ENCODE results near the gene CERS6. TPM values are rescaled to one million over a fixed set of nuclear protein-coding genes. Genes with fewer than 3 reads are reported as not detected.

The CERS6 gene
- total and polyA plus RNA-seq, 2 experiments from 2014 or later: 8.3 to 16.0 TPM

- H3K9ac ChIP-seq: no peak overlapping the region
- 86 to 87% methylated on average over 10 of the region's 10 CpGs for WGBS, 2 experiments (ENCODE audit: low coverage in 1 of 2, low lambda C conversion rate in 2 of 2, missing lambda C conversion rate in 2 of 2)
- DNase-seq: no peak
- H4K20me1 ChIP-seq (ENCODE audit: insufficient read depth): no peaks in the 10 kb centered on the region
- H3K4me3 ChIP-seq: no peak overlapping the region
- in situ Hi-C loops (cut with MboI): no loop called here
- H3K9me3 ChIP-seq (ENCODE audit: low read depth): no peaks in the 10 kb centered on the region
- H3F3A ChIP-seq (ENCODE audit: insufficient read depth): no peaks in the 10 kb centered on the region
- H3K79me2 ChIP-seq (ENCODE audit: insufficient read depth): no peaks in the 10 kb centered on the region
- no peak overlapping the region for H3K4me2 ChIP-seq (ENCODE audit: unreplicated experiment)
- TF ChIP-seq EZH2phosphoT487 (IDR thresholded peaks at IDR 0.05; ENCODE audit: insufficient read depth, low read depth) (no peak), EZH2 (IDR thresholded peaks at IDR 0.05; ENCODE audit: insufficient read depth, poor library complexity, severe bottlenecking) (no peak)
- H3K27me3 ChIP-seq (replicated peaks; ENCODE audit: insufficient read depth): no peaks in the 10 kb centered on the region
- H3K9me2 ChIP-seq (ENCODE audit: insufficient read depth): no peaks in the 10 kb centered on the region
- H2AFZ ChIP-seq: no peak overlapping the region
- H3K27ac ChIP-seq: no peak overlapping the region
- 0 out of 2 replicates have a peak, but pooled peaks cover 3% of the 10 kb centered on the region for H3K4me1 ChIP-seq (ENCODE audit: insufficient read depth)
- no peaks in the 10 kb centered on the region for H3K36me3 ChIP-seq (ENCODE audit: low read depth)
Measured at GRCh38 chr2:168673265-168674189, 217.5 kb downstream of the CERS6 start.

DNA sequence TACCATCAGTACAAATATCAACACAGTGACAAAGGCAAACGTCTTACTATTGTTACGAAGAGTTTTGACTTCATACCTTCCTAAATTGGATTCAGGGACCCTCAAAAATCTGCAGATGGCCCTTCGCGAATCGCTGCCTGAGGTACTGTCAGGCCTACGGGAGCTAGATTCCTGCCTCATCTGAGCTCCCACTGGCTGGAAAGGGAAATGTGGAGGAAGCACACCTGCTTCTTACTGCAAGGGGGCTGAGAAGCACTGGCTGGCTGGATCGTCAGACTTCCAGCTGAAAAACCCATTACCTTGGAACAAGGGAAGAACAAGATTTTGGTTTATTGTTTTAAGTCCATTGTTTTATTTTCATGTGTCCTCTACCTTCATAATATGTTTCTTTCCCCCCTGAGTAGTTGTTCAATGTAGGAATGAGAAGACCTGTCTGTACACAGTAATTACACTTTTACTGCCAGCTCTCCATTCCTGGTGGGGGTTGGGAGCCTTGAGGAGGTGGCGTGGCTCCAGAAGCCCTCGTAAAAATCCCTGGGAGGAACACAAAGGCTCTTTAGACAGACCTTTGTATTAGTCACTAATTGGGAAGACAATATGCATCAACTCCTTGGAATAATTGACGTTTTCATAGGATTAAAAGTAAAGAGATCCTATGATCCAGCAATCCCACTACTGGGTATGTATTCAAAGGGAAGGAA lies 222.2 kb downstream of the CERS6 start:
- Histone ChIP-seq H3K9ac (no peak overlapping the region), H3K27me3 (replicated peaks; ENCODE audit: insufficient read depth) (no peaks in the 10 kb centered on the region), H3K79me2 (ENCODE audit: insufficient read depth) (no peaks in the 10 kb centered on the region), H3K27ac (no peak overlapping the region), H4K20me1 (ENCODE audit: insufficient read depth) (no peaks in the 10 kb centered on the region), H3K4me3 (no peak overlapping the region), H3K36me3 (ENCODE audit: low read depth) (no peaks in the 10 kb centered on the region), H3K9me3 (ENCODE audit: low read depth) (no peaks in the 10 kb centered on the region), H3F3A (ENCODE audit: insufficient read depth) (no peaks in the 10 kb centered on the region), H3K9me2 (ENCODE audit: insufficient read depth) (no peaks in the 10 kb centered on the region), H3K4me1 (ENCODE audit: insufficient read depth) (no peaks in the 10 kb centered on the region), H2AFZ (no peak overlapping the region), H3K4me2 (ENCODE audit: unreplicated experiment) (no peak overlapping the region)
- TF ChIP-seq EZH2 (IDR thresholded peaks at IDR 0.05; ENCODE audit: insufficient read depth, poor library complexity, severe bottlenecking): no peak
- TF ChIP-seq EZH2phosphoT487 (IDR thresholded peaks at IDR 0.05; ENCODE audit: insufficient read depth, low read depth): no peak
- in situ Hi-C loops (cut with MboI): no loop called here
- WGBS, 2 experiments (ENCODE audit: low coverage in 1 of 2, low lambda C conversion rate in 2 of 2, missing lambda C conversion rate in 2 of 2): 91% methylated on average over 10 of the region's 10 CpGs
- DNase-seq: no peak

DNA sequence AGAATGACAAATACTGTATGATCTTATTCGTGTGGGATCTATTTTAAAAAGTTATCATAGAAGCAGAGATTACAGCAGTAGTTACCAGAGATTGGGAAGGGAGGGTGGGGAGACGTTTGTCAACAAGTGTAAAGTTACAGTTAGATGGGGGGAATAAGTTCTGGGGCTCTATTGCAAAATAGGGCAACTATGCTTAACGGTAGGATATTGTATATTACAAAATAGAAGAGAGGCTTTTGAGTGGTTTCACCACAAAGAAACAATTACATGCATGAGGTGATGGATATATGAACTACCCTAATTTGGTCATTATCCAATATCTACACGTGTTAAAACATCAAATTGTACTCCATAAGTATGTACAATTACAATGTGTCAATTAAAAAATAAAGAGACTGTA lies 223.0 kb downstream of the CERS6 start:
- H3F3A ChIP-seq (ENCODE audit: insufficient read depth): no peaks in the 10 kb centered on the region
- no peak overlapping the region for H3K27ac ChIP-seq
- no peak overlapping the region for H3K9ac ChIP-seq
- no peaks in the 10 kb centered on the region for H4K20me1 ChIP-seq (ENCODE audit: insufficient read depth)
- no peaks in the 10 kb centered on the region for H3K9me2 ChIP-seq (ENCODE audit: insufficient read depth)
- no peaks in the 10 kb centered on the region for H3K9me3 ChIP-seq (ENCODE audit: low read depth)
- no peaks in the 10 kb centered on the region for H3K36me3 ChIP-seq (ENCODE audit: low read depth)
- H3K79me2 ChIP-seq (ENCODE audit: insufficient read depth): no peaks in the 10 kb centered on the region
- H3K4me1 ChIP-seq (ENCODE audit: insufficient read depth): no peaks in the 10 kb centered on the region
- TF ChIP-seq EZH2 (IDR thresholded peaks at IDR 0.05; ENCODE audit: insufficient read depth, poor library complexity, severe bottlenecking) (no peak), EZH2phosphoT487 (IDR thresholded peaks at IDR 0.05; ENCODE audit: insufficient read depth, low read depth) (no peak)
- H2AFZ ChIP-seq: no peak overlapping the region
- H3K27me3 ChIP-seq (replicated peaks; ENCODE audit: insufficient read depth): no peaks in the 10 kb centered on the region
- H3K4me2 ChIP-seq (ENCODE audit: unreplicated experiment): no peak overlapping the region
- in situ Hi-C loops (cut with MboI): no loop called here
- H3K4me3 ChIP-seq: no peak overlapping the region
- DNase-seq: no peak
- WGBS, 2 experiments (ENCODE audit: low coverage in 1 of 2, low lambda C conversion rate in 2 of 2, missing lambda C conversion rate in 2 of 2): 67 to 82% methylated on average over 4 of the region's 4 CpGs

- H3K4me2 ChIP-seq (ENCODE audit: unreplicated experiment): no peak overlapping the region
- no peak for TF ChIP-seq EZH2phosphoT487 (IDR thresholded peaks at IDR 0.05; ENCODE audit: insufficient read depth, low read depth)
- no peak for TF ChIP-seq EZH2 (IDR thresholded peaks at IDR 0.05; ENCODE audit: insufficient read depth, poor library complexity, severe bottlenecking)
- H3K79me2 ChIP-seq (ENCODE audit: insufficient read depth): no peaks in the 10 kb centered on the region
- H3K27me3 ChIP-seq (replicated peaks; ENCODE audit: insufficient read depth): no peaks in the 10 kb centered on the region
- no peaks in the 10 kb centered on the region for H3F3A ChIP-seq (ENCODE audit: insufficient read depth)
- 82 to 83% methylated on average over 8 of the region's 8 CpGs for WGBS, 2 experiments (ENCODE audit: low coverage in 1 of 2, low lambda C conversion rate in 2 of 2, missing lambda C conversion rate in 2 of 2)
- no peaks in the 10 kb centered on the region for H3K4me1 ChIP-seq (ENCODE audit: insufficient read depth)
- no peaks in the 10 kb centered on the region for H4K20me1 ChIP-seq (ENCODE audit: insufficient read depth)
- H3K9me2 ChIP-seq (ENCODE audit: insufficient read depth): no peaks in the 10 kb centered on the region
- H3K9ac ChIP-seq: no peak overlapping the region
- H3K9me3 ChIP-seq (ENCODE audit: low read depth): no peaks in the 10 kb centered on the region
- no peaks in the 10 kb centered on the region for H3K36me3 ChIP-seq (ENCODE audit: low read depth)
- no peak overlapping the region for H3K27ac ChIP-seq
- in situ Hi-C loops (cut with MboI): no loop called here
- no peak overlapping the region for H3K4me3 ChIP-seq
- DNase-seq: no peak
- no peak overlapping the region for H2AFZ ChIP-seq
Measured at GRCh38 chr2:168679741-168680310, 223.8 kb downstream of the CERS6 start.
